K562 (cell line): Measurements from ENCODE around the gene RNF114. TPM values are rescaled to one million over a fixed set of nuclear protein-coding genes. Genes with fewer than 3 reads are reported as not detected.

ENCODE experiments used
- BHLHE40 ChIP-seq: IDR thresholded peaks from 2 replicates; pipeline ENCODE4 v1.6.1; 2011; ENCODE audit warnings: low read length, improper control_type of control experiment
- BRCA1 ChIP-seq, 2 experiments: fragments of 450-650 bp in 1 of 2; sonication (generic) in 1 of 2; formaldehyde crosslinking in 1 of 2; IDR thresholded peaks; 2 replicates each; pipeline versions ENCODE4 v1.5.0 to v1.6.1; 2017 to 2020; ENCODE audit warnings: mild to moderate bottlenecking in 1 of 2, missing genetic modification reagents in 1 of 2
- CBFA2T3 ChIP-seq: fragments of 450-650 bp; IDR thresholded peaks from 2 replicates; pipeline ENCODE4 v1.6.1; 2017
- CTBP1 ChIP-seq: fragments of 450-650 bp; IDR thresholded peaks from 2 replicates; pipeline ENCODE4 v1.6.1; 2016; ENCODE audit warnings: borderline replicate concordance
- LEF1 ChIP-seq: fragments of 450-650 bp; IDR thresholded peaks from 2 replicates; pipeline ENCODE4 v1.6.1; 2016; ENCODE audit warnings: mild to moderate bottlenecking
- NRF1 ChIP-seq, 2 experiments: fragments of 450-650 bp; IDR thresholded peaks in 1 of 2; conservative IDR thresholded peaks in 1 of 2; 2 replicates each; pipeline ENCODE4 v1.6.1; 2014; ENCODE audit warnings: mild to moderate bottlenecking in 2 of 2
- SETDB1 ChIP-seq: IDR thresholded peaks from one replicate; pipeline ENCODE4 v1.6.1; 2012; ENCODE audit warnings: low read length, control low read depth, inconsistent platforms
- polyA plus RNA-seq, 8 experiments: library from polyadenylated mRNA; depleted of rRNA in 4 of 8; stranded (reverse) in 5 of 8; unstranded in 3 of 8; fragments of >200 nt; fragmentation: Nextera tagmentation in 2 of 8; fragmentation: Illumina TruSeq in 1 of 8; extraction: Ambion mirVana in 2 of 8; extraction: Trizol in 1 of 8; gene quantifications; 2 replicates each; pipeline versions ENCODE4 v1.2.1 to v1.2.3, GENCODE V29; 2011 to 2014; ENCODE audit warnings: inconsistent platforms in 1 of 8, missing spikeins in 1 of 8
- total RNA-seq, 7 experiments: library from RNA; depleted of rRNA in 6 of 7; stranded (reverse); fragments of >200 nt in 6 of 7; fragmentation: Illumina TruSeq in 2 of 7; extraction: Trizol in 2 of 7; gene quantifications; 2 replicates each; pipeline versions ENCODE4 v1.2.1 to v1.2.3, GENCODE V29; 2011 to 2021; ENCODE audit warnings: low replicate concordance in 1 of 7
- TF ChIP-seq, protein P1 (sequence below): sonication (generic); formaldehyde crosslinking; IDR thresholded peaks from 2 replicates; pipeline ENCODE4 v1.8.1; 2023; ENCODE audit warnings: mild to moderate bottlenecking, missing genetic modification reagents
- TF ChIP-seq, protein P2 (sequence below): fragments of 450-650 bp; IDR thresholded peaks from 2 replicates; pipeline ENCODE4 v1.6.1; 2016; ENCODE audit warnings: low read depth, mild to moderate bottlenecking, moderate library complexity
- TF ChIP-seq, protein P3 (sequence below), 2 experiments: fragments of 450-650 bp in 1 of 2; sonication (generic) in 1 of 2; formaldehyde crosslinking; conservative IDR thresholded peaks; 2 replicates each; pipeline versions ENCODE4 v1.4.0 to v1.8.1; 2020 to 2022; ENCODE audit warnings: mild to moderate bottlenecking in 1 of 2, missing genetic modification reagents in 1 of 2
- TF ChIP-seq, protein P4 (sequence below): fragments of 450-650 bp; IDR thresholded peaks from 2 replicates; pipeline ENCODE4 v1.7.0; 2016; ENCODE audit warnings: borderline replicate concordance
- TF ChIP-seq, protein P5 (sequence below), 2 experiments: fragments of 450-650 bp; formaldehyde crosslinking in 1 of 2; IDR thresholded peaks; 2 replicates each; pipeline versions ENCODE4 v1.4.0 to v1.6.1; 2014 to 2020; ENCODE audit warnings: mild to moderate bottlenecking in 2 of 2, borderline replicate concordance in 1 of 2, low read depth in 1 of 2

The RNF114 gene
- total and polyA plus RNA-seq, 9 of the 15 experiments (the other 6 are each of a cell fraction or from before 2014, with no cell fraction given) = 38.6 to 111 (median 62.6) TPM

DNA sequence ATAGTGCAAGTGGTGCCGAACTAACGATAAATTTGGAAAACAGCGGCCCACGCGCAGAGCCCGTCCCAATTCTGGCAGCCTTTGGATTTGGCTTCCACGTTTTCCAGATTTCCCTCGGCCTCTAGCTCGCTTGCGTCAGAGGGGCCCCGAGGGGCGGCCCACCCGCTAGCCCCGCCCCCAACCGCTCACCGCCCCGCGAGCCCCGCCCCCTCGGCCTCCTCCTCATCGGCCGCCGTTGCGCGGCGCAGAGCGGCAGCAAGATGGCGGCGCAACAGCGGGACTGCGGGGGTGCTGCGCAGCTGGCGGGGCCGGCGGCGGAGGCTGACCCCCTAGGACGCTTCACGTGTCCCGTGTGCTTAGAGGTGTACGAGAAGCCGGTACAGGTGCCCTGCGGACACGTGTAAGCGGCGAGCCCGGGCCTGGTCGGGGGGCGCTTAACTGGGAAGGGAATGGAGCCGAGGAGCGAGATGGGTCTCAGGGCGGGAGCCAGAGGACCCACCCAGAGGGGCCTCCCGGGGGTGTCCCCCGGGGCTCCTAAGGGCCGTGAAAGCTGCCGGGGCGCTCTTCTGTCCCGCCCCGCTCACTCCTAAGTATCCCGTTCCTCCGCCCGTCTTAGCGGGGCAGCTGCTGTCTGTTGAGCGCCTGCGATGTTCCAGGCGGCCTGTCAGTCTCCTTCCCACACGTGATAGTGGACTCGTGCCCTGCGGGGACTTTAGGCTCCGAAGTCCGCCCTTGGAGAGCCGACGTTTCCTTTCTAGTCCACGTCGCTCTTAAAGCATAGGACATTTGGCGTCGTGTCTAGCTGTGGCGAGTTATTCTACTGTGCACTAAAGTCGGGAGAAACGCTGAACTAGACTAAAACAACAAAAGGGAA lies at the start of gene RNF114 (continued):
- TF ChIP-seq, protein P1, sequence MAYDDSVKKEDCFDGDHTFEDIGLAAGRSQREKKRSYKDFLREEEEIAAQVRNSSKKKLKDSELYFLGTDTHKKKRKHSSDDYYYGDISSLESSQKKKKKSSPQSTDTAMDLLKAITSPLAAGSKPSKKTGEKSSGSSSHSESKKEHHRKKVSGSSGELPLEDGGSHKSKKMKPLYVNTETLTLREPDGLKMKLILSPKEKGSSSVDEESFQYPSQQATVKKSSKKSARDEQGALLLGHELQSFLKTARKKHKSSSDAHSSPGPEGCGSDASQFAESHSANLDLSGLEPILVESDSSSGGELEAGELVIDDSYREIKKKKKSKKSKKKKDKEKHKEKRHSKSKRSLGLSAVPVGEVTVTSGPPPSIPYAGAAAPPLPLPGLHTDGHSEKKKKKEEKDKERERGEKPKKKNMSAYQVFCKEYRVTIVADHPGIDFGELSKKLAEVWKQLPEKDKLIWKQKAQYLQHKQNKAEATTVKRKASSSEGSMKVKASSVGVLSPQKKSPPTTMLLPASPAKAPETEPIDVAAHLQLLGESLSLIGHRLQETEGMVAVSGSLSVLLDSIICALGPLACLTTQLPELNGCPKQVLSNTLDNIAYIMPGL (CRISPR knock-in tag) = 0 out of 2 replicates have a peak, but pooled peaks have one; percentile 44
- TF ChIP-seq LEF1 (no peak), SETDB1 (no peak), NRF1 (conservative IDR thresholded peaks at IDR 0.05 in 1 of 2, IDR thresholded peaks at IDR 0.05 in 1 of 2) (peak; percentile 84 to 86), BRCA1 (IDR thresholded peaks at IDR 0.05) (no peak), BRCA1 (CRISPR knock-in tag; IDR thresholded peaks at IDR 0.05) (no peak), CTBP1 (peak; percentile 31; the same call in 1 of the 2 replicates), CBFA2T3 (peak; percentile 13; the same call in 1 of the 2 replicates), BHLHE40 (peak; percentile 82)
- TF ChIP-seq, protein P2, sequence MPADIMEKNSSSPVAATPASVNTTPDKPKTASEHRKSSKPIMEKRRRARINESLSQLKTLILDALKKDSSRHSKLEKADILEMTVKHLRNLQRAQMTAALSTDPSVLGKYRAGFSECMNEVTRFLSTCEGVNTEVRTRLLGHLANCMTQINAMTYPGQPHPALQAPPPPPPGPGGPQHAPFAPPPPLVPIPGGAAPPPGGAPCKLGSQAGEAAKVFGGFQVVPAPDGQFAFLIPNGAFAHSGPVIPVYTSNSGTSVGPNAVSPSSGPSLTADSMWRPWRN = 0 out of 2 replicates have a peak, but pooled peaks have one; percentile 18
- TF ChIP-seq, protein P3, sequence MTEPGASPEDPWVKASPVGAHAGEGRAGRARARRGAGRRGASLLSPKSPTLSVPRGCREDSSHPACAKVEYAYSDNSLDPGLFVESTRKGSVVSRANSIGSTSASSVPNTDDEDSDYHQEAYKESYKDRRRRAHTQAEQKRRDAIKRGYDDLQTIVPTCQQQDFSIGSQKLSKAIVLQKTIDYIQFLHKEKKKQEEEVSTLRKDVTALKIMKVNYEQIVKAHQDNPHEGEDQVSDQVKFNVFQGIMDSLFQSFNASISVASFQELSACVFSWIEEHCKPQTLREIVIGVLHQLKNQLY (CRISPR knock-in tag; conservative IDR thresholded peaks at IDR 0.05) = 0 out of 4 replicates have a peak, but pooled peaks of 1 of the 2 experiments have one; percentile 30
- TF ChIP-seq, protein P4, sequence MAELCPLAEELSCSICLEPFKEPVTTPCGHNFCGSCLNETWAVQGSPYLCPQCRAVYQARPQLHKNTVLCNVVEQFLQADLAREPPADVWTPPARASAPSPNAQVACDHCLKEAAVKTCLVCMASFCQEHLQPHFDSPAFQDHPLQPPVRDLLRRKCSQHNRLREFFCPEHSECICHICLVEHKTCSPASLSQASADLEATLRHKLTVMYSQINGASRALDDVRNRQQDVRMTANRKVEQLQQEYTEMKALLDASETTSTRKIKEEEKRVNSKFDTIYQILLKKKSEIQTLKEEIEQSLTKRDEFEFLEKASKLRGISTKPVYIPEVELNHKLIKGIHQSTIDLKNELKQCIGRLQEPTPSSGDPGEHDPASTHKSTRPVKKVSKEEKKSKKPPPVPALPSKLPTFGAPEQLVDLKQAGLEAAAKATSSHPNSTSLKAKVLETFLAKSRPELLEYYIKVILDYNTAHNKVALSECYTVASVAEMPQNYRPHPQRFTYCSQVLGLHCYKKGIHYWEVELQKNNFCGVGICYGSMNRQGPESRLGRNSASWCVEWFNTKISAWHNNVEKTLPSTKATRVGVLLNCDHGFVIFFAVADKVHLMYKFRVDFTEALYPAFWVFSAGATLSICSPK = no peak
- TF ChIP-seq, protein P5, sequence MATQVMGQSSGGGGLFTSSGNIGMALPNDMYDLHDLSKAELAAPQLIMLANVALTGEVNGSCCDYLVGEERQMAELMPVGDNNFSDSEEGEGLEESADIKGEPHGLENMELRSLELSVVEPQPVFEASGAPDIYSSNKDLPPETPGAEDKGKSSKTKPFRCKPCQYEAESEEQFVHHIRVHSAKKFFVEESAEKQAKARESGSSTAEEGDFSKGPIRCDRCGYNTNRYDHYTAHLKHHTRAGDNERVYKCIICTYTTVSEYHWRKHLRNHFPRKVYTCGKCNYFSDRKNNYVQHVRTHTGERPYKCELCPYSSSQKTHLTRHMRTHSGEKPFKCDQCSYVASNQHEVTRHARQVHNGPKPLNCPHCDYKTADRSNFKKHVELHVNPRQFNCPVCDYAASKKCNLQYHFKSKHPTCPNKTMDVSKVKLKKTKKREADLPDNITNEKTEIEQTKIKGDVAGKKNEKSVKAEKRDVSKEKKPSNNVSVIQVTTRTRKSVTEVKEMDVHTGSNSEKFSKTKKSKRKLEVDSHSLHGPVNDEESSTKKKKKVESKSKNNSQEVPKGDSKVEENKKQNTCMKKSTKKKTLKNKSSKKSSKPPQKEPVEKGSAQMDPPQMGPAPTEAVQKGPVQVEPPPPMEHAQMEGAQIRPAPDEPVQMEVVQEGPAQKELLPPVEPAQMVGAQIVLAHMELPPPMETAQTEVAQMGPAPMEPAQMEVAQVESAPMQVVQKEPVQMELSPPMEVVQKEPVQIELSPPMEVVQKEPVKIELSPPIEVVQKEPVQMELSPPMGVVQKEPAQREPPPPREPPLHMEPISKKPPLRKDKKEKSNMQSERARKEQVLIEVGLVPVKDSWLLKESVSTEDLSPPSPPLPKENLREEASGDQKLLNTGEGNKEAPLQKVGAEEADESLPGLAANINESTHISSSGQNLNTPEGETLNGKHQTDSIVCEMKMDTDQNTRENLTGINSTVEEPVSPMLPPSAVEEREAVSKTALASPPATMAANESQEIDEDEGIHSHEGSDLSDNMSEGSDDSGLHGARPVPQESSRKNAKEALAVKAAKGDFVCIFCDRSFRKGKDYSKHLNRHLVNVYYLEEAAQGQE (IDR thresholded peaks at IDR 0.05; ENCODE audit: borderline replicate concordance) = no peak
- TF ChIP-seq, protein P5 (CRISPR knock-in tag; IDR thresholded peaks at IDR 0.05; ENCODE audit: low read depth) = peak; percentile 45; the same call in 1 of the 2 replicates
